Measurements from ENCODE around the gene STAT2.

STAT2 gene

GRCh38 chr12:56307221-56307965 is 52.5 kb downstream of the STAT2 start:
- Histone ChIP-seq H3K36me3 (ENCODE audit: insufficient read depth) (no peaks in the 10 kb centered on the region; the same call in 1 of the 2 replicates), H3K4me3 (IDR thresholded peaks at IDR 0.05; ENCODE audit: insufficient read depth, low read depth, low read length) (no peak overlapping the region), H3K4me1 (ENCODE audit: low read depth, poor library complexity, severe bottlenecking) (peaks cover 12% of the 10 kb centered on the region), H3K27ac (no peak overlapping the region), H2AFZ (ENCODE audit: low read depth) (no peak overlapping the region), H3K4me2 (no peak overlapping the region), H3K27me3 (ENCODE audit: insufficient read depth, low read depth) (no peaks in the 10 kb centered on the region), H3K79me2 (ENCODE audit: insufficient read depth, low read depth) (no peaks in the 10 kb centered on the region; the same call in 1 of the 2 replicates), H3K9ac (no peak overlapping the region), H4K20me1 (ENCODE audit: insufficient read depth) (no peaks in the 10 kb centered on the region)
- no peak for TF ChIP-seq CTCF (conservative IDR thresholded peaks at IDR 0.05; ENCODE audit: low read depth, low read length)

GRCh38 chr12:56304872-56305590 is 54.9 kb downstream of the STAT2 start:
- no peak overlapping the region for H3K4me3 ChIP-seq (IDR thresholded peaks at IDR 0.05; ENCODE audit: insufficient read depth, low read depth, low read length)
- no peak overlapping the region for H3K9ac ChIP-seq
- H4K20me1 ChIP-seq (ENCODE audit: insufficient read depth) = no peaks in the 10 kb centered on the region
- TF ChIP-seq CTCF (conservative IDR thresholded peaks at IDR 0.05; ENCODE audit: low read depth, low read length) = no peak
- no peaks in the 10 kb centered on the region for H3K36me3 ChIP-seq (ENCODE audit: insufficient read depth)
- H3K4me1 ChIP-seq (ENCODE audit: low read depth, poor library complexity, severe bottlenecking) = peaks cover 31% of the 10 kb centered on the region
- H3K79me2 ChIP-seq (ENCODE audit: insufficient read depth, low read depth) = peaks cover 10% of the 10 kb centered on the region; the same call in 1 of the 2 replicates
- no peak overlapping the region for H2AFZ ChIP-seq (ENCODE audit: low read depth)
- no peak overlapping the region for H3K4me2 ChIP-seq
- H3K27me3 ChIP-seq (ENCODE audit: insufficient read depth, low read depth) = no peaks in the 10 kb centered on the region
- H3K27ac ChIP-seq = no peak overlapping the region

GRCh38 chr12:56304276-56304675 is 55.6 kb downstream of the STAT2 start:
- H2AFZ ChIP-seq (ENCODE audit: low read depth) = no peak overlapping the region
- no peaks in the 10 kb centered on the region for H3K36me3 ChIP-seq (ENCODE audit: insufficient read depth)
- H3K4me3 ChIP-seq (IDR thresholded peaks at IDR 0.05; ENCODE audit: insufficient read depth, low read depth, low read length) = no peak overlapping the region
- no peak overlapping the region for H3K9ac ChIP-seq
- peaks cover 17% of the 10 kb centered on the region for H3K79me2 ChIP-seq (ENCODE audit: insufficient read depth, low read depth)
- H3K27ac ChIP-seq = no peak overlapping the region
- no peak for TF ChIP-seq CTCF (conservative IDR thresholded peaks at IDR 0.05; ENCODE audit: low read depth, low read length)
- H3K27me3 ChIP-seq (ENCODE audit: insufficient read depth, low read depth) = no peaks in the 10 kb centered on the region
- H3K4me2 ChIP-seq = no peak overlapping the region
- peaks cover 31% of the 10 kb centered on the region for H3K4me1 ChIP-seq (ENCODE audit: low read depth, poor library complexity, severe bottlenecking)
- H4K20me1 ChIP-seq (ENCODE audit: insufficient read depth) = no peaks in the 10 kb centered on the region

GRCh38 chr12:56300644-56301464 is 59.1 kb downstream of the STAT2 start:
- peaks cover 7% of the 10 kb centered on the region; the same call in 1 of the 2 replicates for H4K20me1 ChIP-seq (ENCODE audit: insufficient read depth)
- peak overlapping the region; percentile 64 for H3K27ac ChIP-seq
- peaks cover 51% of the 10 kb centered on the region for H3K79me2 ChIP-seq (ENCODE audit: insufficient read depth, low read depth)
- peak overlapping the region; percentile 79 for H3K9ac ChIP-seq
- H3K27me3 ChIP-seq (ENCODE audit: insufficient read depth, low read depth) = no peaks in the 10 kb centered on the region
- H3K36me3 ChIP-seq (ENCODE audit: insufficient read depth) = peaks cover 7% of the 10 kb centered on the region; the same call in 1 of the 2 replicates
- H3K4me1 ChIP-seq (ENCODE audit: low read depth, poor library complexity, severe bottlenecking) = peaks cover 64% of the 10 kb centered on the region
- peak; percentile 39 for TF ChIP-seq CTCF (conservative IDR thresholded peaks at IDR 0.05; ENCODE audit: low read depth, low read length)
- peak overlapping the region; percentile 54 for H2AFZ ChIP-seq (ENCODE audit: low read depth)
- peak overlapping the region; percentile 71 for H3K4me2 ChIP-seq
- no peak overlapping the region for H3K4me3 ChIP-seq (IDR thresholded peaks at IDR 0.05; ENCODE audit: insufficient read depth, low read depth, low read length)
